Vagina (tissue), 2 donors: Measurements from ENCODE around the gene FBXO48.

Source experiments
- CTCF ChIP-seq, 3 experiments: fragments of 450-650 bp in 2 of 3; fragments of 200-600 bp in 1 of 3; sonication (generic) in 1 of 3; IDR thresholded peaks; one replicate each; pipeline ENCODE4 v1.5.1; 2017 to 2019; ENCODE audit warnings: antibody characterized with exemption in 3 of 3, mild to moderate bottlenecking in 2 of 3, moderate library complexity in 2 of 3
- POLR2A ChIP-seq, 2 donors: fragments of 450-650 bp; IDR thresholded peaks; one replicate each; pipeline ENCODE4 v1.6.1; 2017; ENCODE audit warnings: antibody characterized with exemption in 2 of 2, mild to moderate bottlenecking in 2 of 2, moderate library complexity in 2 of 2
- POLR2AphosphoS5 ChIP-seq, 2 donors: sonication (generic); formaldehyde crosslinking; IDR thresholded peaks; one replicate each; pipeline ENCODE4 v1.9.0; 2017; ENCODE audit warnings: antibody characterized with exemption in 2 of 2, mild to moderate bottlenecking in 2 of 2, low read depth in 1 of 2; ENCODE audit not compliant: insufficient read depth in 1 of 2

- TF ChIP-seq POLR2A (IDR thresholded peaks at IDR 0.05) (no peak), CTCF (IDR thresholded peaks at IDR 0.05) (no peak), POLR2AphosphoS5 (IDR thresholded peaks at IDR 0.05; ENCODE audit: insufficient read depth in 1 of 2, low read depth in 1 of 2) (no peak)
Observed at GRCh38 chr2:68429311-68429826, 37.7 kb downstream of the FBXO48 start.
